ENCODE measurements around the gene SLCO4A1.

DNA sequence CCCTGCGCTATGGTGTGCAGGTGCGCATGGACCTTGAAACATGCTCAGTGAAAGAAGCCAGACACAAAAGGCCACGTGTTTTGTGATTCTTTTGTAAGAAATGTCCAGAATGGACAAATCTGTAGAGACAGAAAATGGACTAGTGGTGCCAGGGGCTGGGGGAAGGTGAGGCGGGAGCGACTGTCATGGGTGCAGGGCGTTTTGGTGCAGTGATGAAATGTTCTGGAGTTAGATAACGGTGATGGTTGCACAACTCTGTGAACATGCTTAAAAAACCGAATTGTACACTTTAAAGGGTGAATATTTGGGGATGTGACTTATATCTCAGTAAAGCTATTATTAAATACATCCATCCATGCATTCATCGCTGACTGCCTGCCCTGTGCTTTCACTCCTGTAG is 34.7 kb downstream of the SLCO4A1 start:
- TF ChIP-seq POLR2A (IDR thresholded peaks at IDR 0.05; ENCODE audit: low read length) (no peak), GATA1 (IDR thresholded peaks at IDR 0.05; ENCODE audit: low read depth, low read length) (no peak)
